Lower leg skin (tissue), 3 donors: ENCODE measurements around the gene ADAM33.

Experiments
- CTCF ChIP-seq, 3 donors: fragments of 450-650 bp; IDR thresholded peaks; one replicate each; pipeline ENCODE4 v1.5.1; 2016; ENCODE audit warnings: antibody characterized with exemption in 3 of 3, mild to moderate bottlenecking in 3 of 3, moderate library complexity in 2 of 3
- POLR2A ChIP-seq, 2 donors: fragments of 450-650 bp; IDR thresholded peaks; one replicate each; pipeline ENCODE4 v1.6.1; 2016 to 2017; ENCODE audit warnings: antibody characterized with exemption in 2 of 2, mild to moderate bottlenecking in 1 of 2, moderate library complexity in 1 of 2

GRCh38 chr20:3720626-3721025 is 38.8 kb upstream of the ADAM33 start:
- no peak for TF ChIP-seq CTCF (IDR thresholded peaks at IDR 0.05)
- TF ChIP-seq POLR2A (IDR thresholded peaks at IDR 0.05), result no peak
